K562 (cell line): Measurements from ENCODE around the gene TDRD6. TPM values are rescaled to one million over a fixed set of nuclear protein-coding genes. Genes with fewer than 3 reads are reported as not detected.

ENCODE experiments used
- ATAC-seq: fragments of 200-7000 bp; cut with Tn5 transposase; 3 replicates; pipeline ENCODE4 v1.9.1; 2020; ENCODE audit warnings: moderate library complexity
- BruUV-seq: library from RNA; stranded (reverse); fragments of 400-500 nt; replicated peaks from 2 replicates; lab custom pipeline; 2021; lab: Mats Ljungman, UMichigan
- CTCF ChIA-PET: fragments of 300-600 bp; formaldehyde crosslinking; extraction: SDS; loops from one replicate; lab custom pipeline; 2021; ENCODE audit warnings: low intra/inter-chr PET ratio; lab: Yijun Ruan, JAX
- POLR2A ChIA-PET: fragments of 300-600, 350-650 bp; sonication (Branson Sonifier 250); formaldehyde crosslinking; extraction: SDS; loops from one replicate; lab custom pipeline; 2021; ENCODE audit warnings: antibody characterized with exemption, inconsistent platforms; lab: Yijun Ruan, JAX
- DNase-seq, 4 experiments: peaks; one replicate each; pipeline versions ENCODE4 v3.0.0 to v3.0.0-alpha.2; 2011 to 2018; ENCODE audit warnings: low spot score in 3 of 4, mixed read lengths in 3 of 4; ENCODE audit errors: extremely low read depth in 1 of 4
- FAIRE-seq: peaks from 2 replicates; lab custom pipeline; 2011; peaks lifted over from hg19 to GRCh38; lab: Jason Lieb, UNC
- H2AFZ ChIP-seq: 2 replicates; pipeline ENCODE4 v1.6.0; 2011; ENCODE audit warnings: low read depth, low read length, control low read depth, inconsistent platforms
- H3K27ac ChIP-seq: fragments of 200-600 bp; 3 replicates; pipeline ENCODE4 v1.8.0; 2011; ENCODE audit warnings: low read depth, mild to moderate bottlenecking, control low read depth, inconsistent platforms, low read length, moderate library complexity, mixed read lengths; ENCODE audit errors: extremely low read depth
- H3K27me3 ChIP-seq, 2 experiments: fragments of 300-600 bp in 1 of 2; 2 replicates in 1 of 2; 3 replicates in 1 of 2; pipeline versions ENCODE4 v1.6.0 to v1.8.0; 2011; ENCODE audit warnings: inconsistent platforms in 2 of 2, low read length in 2 of 2, mild to moderate bottlenecking in 1 of 2, mixed read lengths in 1 of 2, moderate library complexity in 1 of 2; ENCODE audit not compliant: control insufficient read depth in 2 of 2, insufficient read depth in 2 of 2
- H3K36me3 ChIP-seq: fragments of 300-600 bp; 3 replicates; pipeline ENCODE4 v1.8.0; 2011; ENCODE audit warnings: mild to moderate bottlenecking, low read length, inconsistent platforms; ENCODE audit not compliant: control insufficient read depth, insufficient read depth
- H3K4me1 ChIP-seq, 2 experiments: fragments of 200-600 bp in 1 of 2; replicated peaks in 1 of 2; 2 replicates in 1 of 2; 3 replicates in 1 of 2; pipeline versions ENCODE4 v1.5.1 to v1.8.0; 2011; ENCODE audit warnings: inconsistent platforms in 2 of 2, low read length in 2 of 2, mild to moderate bottlenecking in 1 of 2, mixed read lengths in 1 of 2, moderate library complexity in 1 of 2; ENCODE audit not compliant: control insufficient read depth in 2 of 2, insufficient read depth in 2 of 2
- H3K4me2 ChIP-seq: 2 replicates; pipeline ENCODE4 v1.6.1; 2011; ENCODE audit warnings: low read length, control low read depth, inconsistent platforms, mixed read lengths; ENCODE audit not compliant: insufficient read depth
- H3K4me3 ChIP-seq: fragments of 200-600 bp; sonication (generic), shearing (Covaris generic); 2 replicates; pipeline ENCODE4 v1.5.1; 2016; ENCODE audit warnings: control low read depth, inconsistent platforms
- H3K79me2 ChIP-seq: fragments of 200-600 bp; 3 replicates; pipeline ENCODE4 v1.8.0; 2011; ENCODE audit warnings: low read length, inconsistent platforms; ENCODE audit not compliant: control insufficient read depth, insufficient read depth
- H3K9ac ChIP-seq, 2 experiments: 2 replicates each; pipeline versions ENCODE4 v1.6.0 to v1.6.1; 2011; ENCODE audit warnings: low read depth in 2 of 2, low read length in 2 of 2, control low read depth in 1 of 2, inconsistent platforms in 1 of 2, mild to moderate bottlenecking in 1 of 2, mixed read lengths in 1 of 2; ENCODE audit not compliant: insufficient read depth in 1 of 2
- H3K9me1 ChIP-seq: one replicate; pipeline ENCODE4 v1.6.0; 2011; ENCODE audit warnings: inconsistent platforms, mild to moderate bottlenecking, low read length, moderate library complexity; ENCODE audit not compliant: control insufficient read depth, insufficient read depth
- H3K9me3 ChIP-seq: replicated peaks from 2 replicates; pipeline ENCODE4 v1.5.1; 2011; ENCODE audit warnings: low read depth, low read length, inconsistent platforms; ENCODE audit not compliant: control insufficient read depth, insufficient read depth
- H4K20me1 ChIP-seq: replicated peaks from 2 replicates; pipeline ENCODE4 v1.6.1; 2011; ENCODE audit warnings: low read length, inconsistent platforms, mixed read lengths; ENCODE audit not compliant: control insufficient read depth, insufficient read depth
- BRD9 ChIP-seq: fragments of 450-650 bp; IDR thresholded peaks from 2 replicates; pipeline ENCODE4 v1.6.1; 2018; ENCODE audit warnings: low read depth; ENCODE audit not compliant: partially characterized antibody
- CTCF ChIP-seq, 3 experiments: IDR thresholded peaks in 2 of 3; conservative IDR thresholded peaks in 1 of 3; 2 replicates each; pipeline ENCODE4 v1.5.1; 2011 to 2012; ENCODE audit warnings: low read length in 3 of 3, mild to moderate bottlenecking in 3 of 3, control low read depth in 2 of 3, improper control_type of control experiment in 1 of 3, inconsistent platforms in 1 of 3, low read depth in 1 of 3, mixed read lengths in 1 of 3, moderate library complexity in 1 of 3; ENCODE audit not compliant: insufficient read depth in 2 of 3
- EHMT2 ChIP-seq: fragments of 450-650 bp; IDR thresholded peaks from 2 replicates; pipeline ENCODE4 v1.6.1; 2018; ENCODE audit warnings: antibody characterized with exemption
- GABPA ChIP-seq: fragments of 200-800 bp; sonication (Bioruptor generic); conservative IDR thresholded peaks from 2 replicates; pipeline ENCODE4 v1.6.1; 2016; ENCODE audit warnings: low read depth, missing genetic modification characterization, missing compliant biosample characterization
- HNRNPK ChIP-seq: fragments of 200-400 bp; formaldehyde crosslinking; IDR thresholded peaks from one replicate; pipeline ENCODE4 v1.6.1; 2018; ENCODE audit warnings: mild to moderate bottlenecking, low read depth, low read length; ENCODE audit not compliant: poor library complexity, severe bottlenecking
- MECOM ChIP-seq: fragments of 250-450 bp; sonication (Bioruptor Pico); IDR thresholded peaks from 2 replicates; pipeline ENCODE4 v1.8.0; 2022; ENCODE audit warnings: inconsistent platforms
- NFRKB ChIP-seq: fragments of 450-650 bp; IDR thresholded peaks from 2 replicates; pipeline ENCODE4 v1.6.1; 2016; ENCODE audit warnings: low read depth
- STAT5B ChIP-seq: fragments of 250-450 bp; sonication (Bioruptor Pico); IDR thresholded peaks from 2 replicates; pipeline ENCODE4 v1.8.0; 2021; ENCODE audit warnings: mild to moderate bottlenecking, inconsistent platforms
- ZKSCAN3 ChIP-seq: fragments of 250-450 bp; sonication (Bioruptor Pico); IDR thresholded peaks from 2 replicates; pipeline ENCODE4 v1.4.0; 2020
- WGBS: fragments of 100-300 bp; shearing (Covaris generic); methylation state at CpG from one replicate; pipeline ENCODE4 v1.1.6; 2016; ENCODE audit warnings: low coverage, mixed read lengths; ENCODE audit not compliant: insufficient coverage; ENCODE audit errors: missing lambda C conversion rate; 5-methylcytosine and 5-hydroxymethylcytosine counted together
- in situ Hi-C: fragments of 300-500 bp; cut with MboI; formaldehyde crosslinking; loops from 4 replicates; pipeline ENCODE4 v1.15.0; 2018; ENCODE audit warnings: inconsistent platforms, mixed read lengths
- intact Hi-C: fragments of 100-400 bp; cut with micrococcal nuclease; formaldehyde crosslinking; loops from 2 replicates; pipeline ENCODE4 v1.14.2; 2022
- polyA plus RNA-seq, 8 experiments: library from polyadenylated mRNA; depleted of rRNA in 4 of 8; stranded (reverse) in 5 of 8; unstranded in 3 of 8; fragments of >200 nt; fragmentation: Nextera tagmentation in 2 of 8; fragmentation: Illumina TruSeq in 1 of 8; extraction: Ambion mirVana in 2 of 8; extraction: Trizol in 1 of 8; gene quantifications; 2 replicates each; pipeline versions ENCODE4 v1.2.1 to v1.2.3, GENCODE V29; 2011 to 2014; ENCODE audit warnings: inconsistent platforms in 1 of 8, missing spikeins in 1 of 8
- total RNA-seq, 7 experiments: library from RNA; depleted of rRNA in 6 of 7; stranded (reverse); fragments of >200 nt in 6 of 7; fragmentation: Illumina TruSeq in 2 of 7; extraction: Trizol in 2 of 7; gene quantifications; 2 replicates each; pipeline versions ENCODE4 v1.2.1 to v1.2.3, GENCODE V29; 2011 to 2021; ENCODE audit warnings: low replicate concordance in 1 of 7
- TF ChIP-seq, protein P1 (sequence below): sonication (generic); formaldehyde crosslinking; IDR thresholded peaks from 2 replicates; pipeline ENCODE4 v1.8.0; 2022; ENCODE audit warnings: mild to moderate bottlenecking, missing genetic modification reagents

Gene TDRD6
- total and polyA plus RNA-seq, 9 of the 15 experiments (the other 6 are each of a cell fraction or from before 2014, with no cell fraction given), result under 0.01 to 0.53 (median 0.14) TPM; not detected in 1

- H3K9me1 ChIP-seq, result no peaks in the 10 kb centered on the region
- no peaks in the 10 kb centered on the region for H4K20me1 ChIP-seq
- intact Hi-C loops, result no loop called here
- H2AFZ ChIP-seq, result no peak overlapping the region
- H3K36me3 ChIP-seq, result no peaks in the 10 kb centered on the region
- FAIRE-seq (no peak), DNase-seq (no peak), ATAC-seq (no peak)
- no peaks in the 10 kb centered on the region for H3K79me2 ChIP-seq
- ChIA-PET CTCF (no interaction called here), POLR2A (no interaction called here)
- H3K4me1 ChIP-seq, result peaks cover 0 to 1% of the 10 kb centered on the region in 2 experiments; a peak in 1 of 5 replicates
- no peak overlapping the region for H3K4me3 ChIP-seq
- H3K27me3 ChIP-seq, result peaks cover 0 to 7% of the 10 kb centered on the region in 2 experiments; a peak in 3 of 5 replicates
- BruUV-seq, result no TSS peak
- H3K9ac ChIP-seq, result no peak overlapping the region
- TF ChIP-seq GABPA (tag), result no peak
- TF ChIP-seq, protein P1, sequence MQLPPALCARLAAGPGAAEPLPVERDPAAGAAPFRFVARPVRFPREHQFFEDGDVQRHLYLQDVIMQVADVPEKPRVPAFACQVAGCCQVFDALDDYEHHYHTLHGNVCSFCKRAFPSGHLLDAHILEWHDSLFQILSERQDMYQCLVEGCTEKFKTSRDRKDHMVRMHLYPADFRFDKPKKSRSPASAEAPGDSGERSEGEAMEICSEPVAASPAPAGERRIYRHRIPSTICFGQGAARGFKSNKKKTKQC (CRISPR knock-in tag), result no peak
- TF ChIP-seq BRD9, result no peak
- no peak for TF ChIP-seq MECOM (CRISPR knock-in tag)
- TF ChIP-seq EHMT2, result no peak
- TF ChIP-seq CTCF (IDR thresholded peaks at IDR 0.05 in 2 of 3, conservative IDR thresholded peaks at IDR 0.05 in 1 of 3; ENCODE audit: insufficient read depth in 2 of 3, low read depth in 1 of 3, low read length in 3 of 3), result no peak
- no peak for TF ChIP-seq NFRKB
- TF ChIP-seq HNRNPK, result no peak
- TF ChIP-seq STAT5B (CRISPR knock-in tag), result no peak
- no peak for TF ChIP-seq ZKSCAN3 (CRISPR knock-in tag)
- no peak overlapping the region for H3K27ac ChIP-seq
- H3K4me2 ChIP-seq, result no peak overlapping the region
- 0% methylated on average over 1 of the region's 1 CpG for WGBS
- no peaks in the 10 kb centered on the region for H3K9me3 ChIP-seq
- in situ Hi-C loops, result no loop called here
Observed at GRCh38 chr6:46729787-46730326, 42.2 kb downstream of the TDRD6 start.
